Amniotic stem cell (primary cell): ENCODE measurements around the gene C2CD4D.

Source experiments
- DNase-seq: peaks from one replicate; lab custom pipeline; 2025; lab: John Stamatoyannopoulos, UW

Gene C2CD4D

GRCh38 chr1:151790071-151790939 is 49.3 kb downstream of the C2CD4D start, which contains the start of gene TDRKH:
Gene TDRKH (minus strand): TSS chr1:151790500. CDS start chr1:151783022, 7,478 bp downstream.
- peak; percentile 99 for DNase-seq
